BJ (cell line): ENCODE measurements around the gene CBL. TPM values are rescaled to one million over a fixed set of nuclear protein-coding genes. Genes with fewer than 3 reads are reported as not detected.

Experiments
- CTCF ChIA-PET: fragments of 350-600 bp; formaldehyde crosslinking; extraction: SDS; loops from one replicate; lab custom pipeline; 2021; ENCODE audit warnings: antibody characterized with exemption, inconsistent platforms; lab: Yijun Ruan, JAX
- POLR2A ChIA-PET: fragments of 300-600 bp; sonication (Branson Sonifier 250); formaldehyde crosslinking; extraction: SDS; loops from one replicate; lab custom pipeline; 2021; ENCODE audit warnings: antibody characterized with exemption; lab: Charles Lee
- DNase-seq: peaks from one replicate; pipeline ENCODE4 v3.0.0-alpha.2; 2011; ENCODE audit warnings: low read depth
- H3K27me3 ChIP-seq: 2 replicates; pipeline ENCODE4 v1.6.0; 2011; ENCODE audit warnings: low read length; ENCODE audit not compliant: control insufficient read depth, insufficient read depth
- H3K36me3 ChIP-seq: 2 replicates; pipeline ENCODE4 v1.5.1; 2011; ENCODE audit warnings: low read length; ENCODE audit not compliant: control insufficient read depth, insufficient read depth
- H3K4me3 ChIP-seq: 2 replicates; pipeline ENCODE4 v1.5.1; 2011; ENCODE audit warnings: low read depth, mild to moderate bottlenecking, control low read depth, low read length
- CTCF ChIP-seq: IDR thresholded peaks from 2 replicates; pipeline ENCODE4 v1.5.1; 2011; ENCODE audit warnings: low read depth, mild to moderate bottlenecking, control low read depth, inconsistent platforms, low read length, moderate library complexity; ENCODE audit not compliant: insufficient read depth
- polyA plus RNA-seq: library from polyadenylated mRNA; depleted of rRNA; stranded (reverse); fragments of >200 nt; gene quantifications from 2 replicates; pipeline ENCODE4 v1.2.3, GENCODE V29; 2011

Gene CBL
- polyA plus RNA-seq, 1 experiment, result 9.3 TPM

- CTCF ChIA-PET, result interaction anchor here (0.9 to 1.4 kb wide), 4 partner anchors 10 to 152 kb away, joined by 3 to 4 read pairs (median 4); partner anchors contain the start of gene C1QTNF5
These were observed 91.8 kb downstream of the CBL start for GRCh38 chr11:119297938-119298337.

GRCh38 chr11:119298726-119299125 is 92.6 kb downstream of the CBL start:
- CTCF ChIA-PET, result no interaction called here
- peaks cover 15% of the 10 kb centered on the region for H3K36me3 ChIP-seq
- DNase-seq, result no peak

More at GRCh38 chr11:119297938-119298337, 91.8 kb downstream of the CBL start:
- peaks cover 15% of the 10 kb centered on the region for H3K36me3 ChIP-seq
- no peaks in the 10 kb centered on the region for H3K27me3 ChIP-seq
- POLR2A ChIA-PET, result no interaction called here
- no peak for TF ChIP-seq CTCF
- DNase-seq, result no peak
- H3K4me3 ChIP-seq, result no peak overlapping the region

DNA sequence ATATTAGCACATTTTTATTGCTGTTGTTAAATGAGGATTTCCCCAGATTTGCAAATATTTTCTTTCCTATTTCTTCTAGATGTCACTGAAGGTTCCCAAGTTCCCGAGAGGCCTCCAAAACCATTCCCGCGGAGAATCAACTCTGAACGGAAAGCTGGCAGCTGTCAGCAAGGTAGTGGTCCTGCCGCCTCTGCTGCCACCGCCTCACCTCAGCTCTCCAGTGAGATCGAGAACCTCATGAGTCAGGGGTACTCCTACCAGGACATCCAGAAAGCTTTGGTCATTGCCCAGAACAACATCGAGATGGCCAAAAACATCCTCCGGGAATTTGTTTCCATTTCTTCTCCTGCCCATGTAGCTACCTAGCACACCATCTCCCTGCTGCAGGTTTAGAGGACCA is 93.3 kb downstream of the CBL start:
- Histone ChIP-seq H3K4me3 (no peak overlapping the region), H3K36me3 (peaks cover 15% of the 10 kb centered on the region), H3K27me3 (no peaks in the 10 kb centered on the region)
- ChIA-PET CTCF (interaction anchor here (0.7 to 2.1 kb wide), 4 partner anchors 15 to 39 kb away, joined by 3 to 14 read pairs (median 6); no protein-coding TSS in a partner anchor), POLR2A (no interaction called here)
- DNase-seq, result no peak
- TF ChIP-seq CTCF, result no peak

More at GRCh38 chr11:119298726-119299125, 92.6 kb downstream of the CBL start:
- no peak overlapping the region for H3K4me3 ChIP-seq
- POLR2A ChIA-PET, result no interaction called here
- no peak for TF ChIP-seq CTCF
- no peaks in the 10 kb centered on the region for H3K27me3 ChIP-seq

- no peak overlapping the region for H3K4me3 ChIP-seq
- DNase-seq, result no peak
- peaks cover 14% of the 10 kb centered on the region for H3K36me3 ChIP-seq
- POLR2A ChIA-PET, result no interaction called here
- CTCF ChIA-PET, result interaction anchor here (1.0 to 2.1 kb wide), 7 partner anchors 8 to 104 kb away, joined by 3 to 14 read pairs (median 5); partner anchors contain the start of gene CBL
- no peak for TF ChIP-seq CTCF
- H3K27me3 ChIP-seq, result no peaks in the 10 kb centered on the region
These were observed 94.2 kb downstream of the CBL start for GRCh38 chr11:119300198-119300964.

DNA sequence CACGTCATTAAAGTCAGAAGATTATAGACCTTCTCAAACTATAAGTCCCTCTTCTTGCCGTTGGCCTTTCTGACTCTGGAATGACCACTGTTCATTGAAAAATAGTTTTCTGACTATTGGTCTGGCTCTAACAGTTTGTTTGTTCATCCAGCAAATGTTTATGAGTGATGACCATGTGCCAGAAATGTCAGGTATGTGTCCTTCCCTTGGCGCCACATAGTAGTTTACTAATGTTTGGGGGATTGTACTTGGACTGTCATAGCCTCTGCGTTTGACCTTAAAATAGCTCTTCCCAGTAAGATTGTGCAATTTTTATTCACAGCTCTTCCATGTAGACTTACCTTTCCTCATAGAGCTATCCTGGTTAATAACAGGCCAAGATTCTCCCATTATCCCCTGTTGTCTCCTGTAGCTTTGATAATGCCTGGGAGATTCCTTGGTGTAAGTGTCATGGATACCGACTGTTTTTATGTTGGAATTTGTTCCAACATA is 97.1 kb downstream of the CBL start:
- ChIA-PET POLR2A (interaction anchor here (0.5 kb wide), 1 partner anchor 13 kb away, joined by 3 read pairs; no protein-coding TSS in a partner anchor), CTCF (interaction anchor here (1.1 to 2.0 kb wide), 2 partner anchors 11 to 20 kb away, joined by 3 to 14 read pairs; no protein-coding TSS in a partner anchor)
- H3K27me3 ChIP-seq, result no peaks in the 10 kb centered on the region
- no peak for DNase-seq
- H3K36me3 ChIP-seq, result peaks cover 13% of the 10 kb centered on the region
- TF ChIP-seq CTCF, result no peak
- no peak overlapping the region for H3K4me3 ChIP-seq
